Measurements from ENCODE around the gene FSTL4. TPM values are rescaled to one million over a fixed set of nuclear protein-coding genes. Genes with fewer than 3 reads are reported as not detected.
A peak's percentile ranks its signal among the peaks of the same experiment; 100 is the strongest.

FSTL4 gene
- polyA plus RNA-seq, 1 donor (not counting 4 experiments of a cell fraction or from before 2014, with no cell fraction given) = 1.7 TPM

DNA sequence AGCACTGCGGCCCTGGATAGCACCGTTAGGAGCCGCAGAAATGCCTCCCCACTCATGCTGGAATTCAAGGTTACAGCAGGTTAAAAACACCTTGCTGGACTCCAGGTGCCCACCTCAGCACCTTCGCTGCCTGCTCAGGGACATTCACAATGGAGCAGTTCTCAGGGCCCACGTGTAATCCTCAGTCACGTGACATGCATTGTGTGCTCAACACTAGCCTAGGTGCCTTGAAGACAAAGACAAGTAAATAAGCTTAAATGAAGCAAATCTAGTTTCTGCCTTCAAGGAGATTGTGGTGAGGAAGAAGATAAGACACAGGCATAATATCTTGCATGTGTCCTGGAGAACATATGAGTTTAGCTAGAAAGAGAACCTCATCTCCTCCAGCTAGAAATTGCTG lies 82.1 kb downstream of the FSTL4 start:
- no peaks in the 10 kb centered on the region for H3K36me3 ChIP-seq (ENCODE audit: control insufficient read depth in 2 of 2, extremely low read depth in 1 of 2, insufficient read depth in 2 of 2, low read length in 2 of 2)
- H3K4me3 ChIP-seq (ENCODE audit: control insufficient read depth in 2 of 3, extremely low read depth in 1 of 3, insufficient read depth in 2 of 3, low read depth in 1 of 3, low read length in 3 of 3) = no peak overlapping the region
- TF ChIP-seq, protein P1, sequence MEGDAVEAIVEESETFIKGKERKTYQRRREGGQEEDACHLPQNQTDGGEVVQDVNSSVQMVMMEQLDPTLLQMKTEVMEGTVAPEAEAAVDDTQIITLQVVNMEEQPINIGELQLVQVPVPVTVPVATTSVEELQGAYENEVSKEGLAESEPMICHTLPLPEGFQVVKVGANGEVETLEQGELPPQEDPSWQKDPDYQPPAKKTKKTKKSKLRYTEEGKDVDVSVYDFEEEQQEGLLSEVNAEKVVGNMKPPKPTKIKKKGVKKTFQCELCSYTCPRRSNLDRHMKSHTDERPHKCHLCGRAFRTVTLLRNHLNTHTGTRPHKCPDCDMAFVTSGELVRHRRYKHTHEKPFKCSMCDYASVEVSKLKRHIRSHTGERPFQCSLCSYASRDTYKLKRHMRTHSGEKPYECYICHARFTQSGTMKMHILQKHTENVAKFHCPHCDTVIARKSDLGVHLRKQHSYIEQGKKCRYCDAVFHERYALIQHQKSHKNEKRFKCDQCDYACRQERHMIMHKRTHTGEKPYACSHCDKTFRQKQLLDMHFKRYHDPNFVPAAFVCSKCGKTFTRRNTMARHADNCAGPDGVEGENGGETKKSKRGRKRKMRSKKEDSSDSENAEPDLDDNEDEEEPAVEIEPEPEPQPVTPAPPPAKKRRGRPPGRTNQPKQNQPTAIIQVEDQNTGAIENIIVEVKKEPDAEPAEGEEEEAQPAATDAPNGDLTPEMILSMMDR (optimal IDR thresholded peaks at IDR 0.05 in 1 of 3, IDR thresholded peaks at IDR 0.05 in 1 of 3, conservative IDR thresholded peaks at IDR 0.05 in 1 of 3; ENCODE audit: extremely low read depth in 1 of 3, insufficient read depth in 2 of 3, low read length in 3 of 3) = no peak
- TF ChIP-seq EZH2 (IDR thresholded peaks at IDR 0.05; ENCODE audit: low read length) = no peak
- dilution Hi-C loops (cut with MboI; ENCODE audit: extremely low pct_ligation_motif_present, low sequenced_read_pairs) = no loop called here
- FAIRE-seq (no peak), DNase-seq (ENCODE audit: low read depth, low spot score) (no peak)
- no peaks in the 10 kb centered on the region for H3K9me3 ChIP-seq (ENCODE audit: control insufficient read depth, low read depth, low read length)
- H3K79me2 ChIP-seq (ENCODE audit: control insufficient read depth, insufficient read depth, low read length) = no peaks in the 10 kb centered on the region
- no peak overlapping the region for H2AFZ ChIP-seq (ENCODE audit: control insufficient read depth, low read length)
- no peaks in the 10 kb centered on the region for H3K4me1 ChIP-seq (ENCODE audit: control insufficient read depth, extremely low read depth, insufficient read depth, low read length)
- H3K4me2 ChIP-seq (ENCODE audit: control insufficient read depth, extremely low read depth, insufficient read depth, low read depth, low read length) = no peak overlapping the region
- no peaks in the 10 kb centered on the region for H3K9me1 ChIP-seq (ENCODE audit: control insufficient read depth, extremely low read depth, insufficient read depth, low read length)
- no peak overlapping the region for H3K9ac ChIP-seq (ENCODE audit: control insufficient read depth, extremely low read depth, insufficient read depth, low read length)
- H3K27ac ChIP-seq (ENCODE audit: control insufficient read depth, insufficient read depth, low read length) = no peak overlapping the region
- no peaks in the 10 kb centered on the region for H3K27me3 ChIP-seq (ENCODE audit: control insufficient read depth, extremely low read depth, insufficient read depth, low read length)
- H4K20me1 ChIP-seq (ENCODE audit: control insufficient read depth, extremely low read depth, insufficient read depth, low read length) = no peaks in the 10 kb centered on the region

DNA sequence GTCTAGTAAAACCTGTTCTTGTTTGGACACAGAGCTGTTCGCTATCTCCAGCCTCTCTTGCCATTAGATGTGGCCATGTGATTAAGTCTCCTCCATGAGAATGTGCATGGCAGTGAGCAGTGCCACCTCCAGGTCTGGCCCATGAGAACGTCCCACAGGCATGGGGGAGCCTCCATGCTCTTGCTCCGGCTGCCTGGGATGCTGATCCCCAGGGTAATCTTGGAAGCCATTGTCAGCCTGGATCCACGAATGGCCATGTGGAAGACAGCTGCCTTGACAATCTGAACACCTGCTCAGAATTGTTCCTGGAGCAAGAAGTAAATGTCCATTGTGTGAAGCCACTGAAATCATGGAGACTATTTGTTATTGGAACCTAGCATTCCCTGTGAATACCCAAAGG lies 83.5 kb downstream of the FSTL4 start:
- DNase-seq (ENCODE audit: low read depth, low spot score) = no peak
- H3K4me2 ChIP-seq (ENCODE audit: control insufficient read depth, extremely low read depth, insufficient read depth, low read depth, low read length) = no peak overlapping the region
- no peaks in the 10 kb centered on the region for H3K79me2 ChIP-seq (ENCODE audit: control insufficient read depth, insufficient read depth, low read length)
- H3K9me3 ChIP-seq (ENCODE audit: control insufficient read depth, low read depth, low read length) = no peaks in the 10 kb centered on the region
- peaks cover 2% of the 10 kb centered on the region for H3K27me3 ChIP-seq (ENCODE audit: control insufficient read depth, extremely low read depth, insufficient read depth, low read length)
- dilution Hi-C loops (cut with MboI; ENCODE audit: extremely low pct_ligation_motif_present, low sequenced_read_pairs) = no loop called here
- no peak overlapping the region for H3K4me3 ChIP-seq (ENCODE audit: control insufficient read depth in 2 of 3, extremely low read depth in 1 of 3, insufficient read depth in 2 of 3, low read depth in 1 of 3, low read length in 3 of 3)
- no peaks in the 10 kb centered on the region for H3K9me1 ChIP-seq (ENCODE audit: control insufficient read depth, extremely low read depth, insufficient read depth, low read length)
- H3K9ac ChIP-seq (ENCODE audit: control insufficient read depth, extremely low read depth, insufficient read depth, low read length) = no peak overlapping the region
- TF ChIP-seq EZH2 (IDR thresholded peaks at IDR 0.05; ENCODE audit: low read length) = no peak
- TF ChIP-seq, protein P1 (optimal IDR thresholded peaks at IDR 0.05 in 1 of 3, IDR thresholded peaks at IDR 0.05 in 1 of 3, conservative IDR thresholded peaks at IDR 0.05 in 1 of 3; ENCODE audit: extremely low read depth in 1 of 3, insufficient read depth in 2 of 3, low read length in 3 of 3) = peak in 1 of 3 experiments; percentile 3
- no peak for FAIRE-seq
- H2AFZ ChIP-seq (ENCODE audit: control insufficient read depth, low read length) = no peak overlapping the region
- no peaks in the 10 kb centered on the region for H3K36me3 ChIP-seq (ENCODE audit: control insufficient read depth in 2 of 2, extremely low read depth in 1 of 2, insufficient read depth in 2 of 2, low read length in 2 of 2)
- no peaks in the 10 kb centered on the region for H3K4me1 ChIP-seq (ENCODE audit: control insufficient read depth, extremely low read depth, insufficient read depth, low read length)
- H3K27ac ChIP-seq (ENCODE audit: control insufficient read depth, insufficient read depth, low read length) = no peak overlapping the region
- no peaks in the 10 kb centered on the region for H4K20me1 ChIP-seq (ENCODE audit: control insufficient read depth, extremely low read depth, insufficient read depth, low read length)

Measured in keratinocyte (primary cell).